Measurements from ENCODE around the gene DEAF1.

DEAF1 gene

GRCh38 chr11:643849-644738, 50.9 kb downstream of the DEAF1 start:
- no peak for DNase-seq

- no peak for DNase-seq
Measured at GRCh38 chr11:643366-643765, 51.7 kb downstream of the DEAF1 start.

- no peak for DNase-seq
Measured at GRCh38 chr11:641806-642370, 53.1 kb downstream of the DEAF1 start.

- DNase-seq, result peak in 1 of 2 donors; percentile 3
Measured at GRCh38 chr11:640021-640706, 54.9 kb downstream of the DEAF1 start.

GRCh38 chr11:639332-639955, 55.6 kb downstream of the DEAF1 start:
- DNase-seq, result no peak

- no peak for DNase-seq
Measured at GRCh38 chr11:638631-639331, 56.2 kb downstream of the DEAF1 start.

GRCh38 chr11:637593-638521, 57.2 kb downstream of the DEAF1 start:
- no peak for DNase-seq

GRCh38 chr11:637333-637592, 57.8 kb downstream of the DEAF1 start:
- DNase-seq, result no peak

GRCh38 chr11:636511-637332, 58.3 kb downstream of the DEAF1 start, which contains the start of gene DRD4:
Gene DRD4, plus strand, starts transcription at chr11:637269. Its CDS starts 36 bp downstream, at chr11:637305.
- peak; percentile 65 to 66 for DNase-seq

GRCh38 chr11:635945-636510, 59.0 kb downstream of the DEAF1 start:
- DNase-seq, result no peak

- DNase-seq, result no peak
Measured at GRCh38 chr11:630871-631270, 64.2 kb downstream of the DEAF1 start.

- DNase-seq, result no peak
Measured at GRCh38 chr11:629237-629583, 65.8 kb downstream of the DEAF1 start.

- DNase-seq, result no peak
Measured at GRCh38 chr11:628056-628455, 67.0 kb downstream of the DEAF1 start.

- DNase-seq, result no peak
Measured at GRCh38 chr11:627308-627576, 67.8 kb downstream of the DEAF1 start.

- DNase-seq, result no peak
Measured at GRCh38 chr11:626475-627307, 68.3 kb downstream of the DEAF1 start, which contains the start of gene SCT. Gene SCT, minus strand, starts transcription at chr11:627181. Its CDS starts 38 bp downstream, at chr11:627143.

- DNase-seq, result no peak
Measured at GRCh38 chr11:625636-626268, 69.3 kb downstream of the DEAF1 start.

- DNase-seq, result no peak
Measured at GRCh38 chr11:624705-625635, 70.1 kb downstream of the DEAF1 start, which contains the start of gene CDHR5. Gene CDHR5, minus strand, starts transcription at chr11:624955. Its CDS starts 53 bp downstream, at chr11:624902.

Data from inflammatory macrophage treated with lipopolysaccharide for 1 hour (primary cell).